Heart right ventricle (tissue), 16 donors: ENCODE data around the gene TSPAN6. TPM values are rescaled to one million over a fixed set of nuclear protein-coding genes. Genes with fewer than 3 reads are reported as not detected.

ENCODE experiments used
- ATAC-seq, 8 donors: fragments of 200-7000 bp; cut with Tn5 transposase; one replicate each; pipeline ENCODE4 v1.9.1; 2020; ENCODE audit warnings: mild to moderate bottlenecking in 8 of 8, moderate library complexity in 8 of 8, moderate number of reproducible peaks in 1 of 8
- DNase-seq, 2 donors: peaks; one replicate each; pipeline ENCODE4 v3.0.0-alpha.2; 2020
- H3K27ac ChIP-seq, 10 donors: fragments of 200-600 bp; sonication (generic) in 2 of 10; one replicate each; pipeline versions ENCODE4 v1.5.0 to v1.8.0; 2020 to 2022; ENCODE audit warnings: mild to moderate bottlenecking in 3 of 10
- H3K27me3 ChIP-seq, 7 donors: fragments of 200-600 bp; one replicate each; pipeline ENCODE4 v1.8.0; 2021 to 2022; ENCODE audit warnings: mild to moderate bottlenecking in 2 of 7
- H3K36me3 ChIP-seq, 9 donors: fragments of 200-600 bp; sonication (generic) in 1 of 9; one replicate each; pipeline versions ENCODE4 v1.5.0 to v1.8.0; 2020 to 2022; ENCODE audit warnings: mild to moderate bottlenecking in 2 of 9
- H3K4me1 ChIP-seq, 9 donors: fragments of 200-600 bp; sonication (generic) in 1 of 9; one replicate each; pipeline versions ENCODE4 v1.5.0 to v1.8.0; 2020 to 2022; ENCODE audit warnings: mild to moderate bottlenecking in 4 of 9
- H3K4me3 ChIP-seq, 10 donors: fragments of 200-600 bp; sonication (generic) in 2 of 10; one replicate each; pipeline versions ENCODE4 v1.5.0 to v1.8.0; 2020 to 2022; ENCODE audit warnings: mild to moderate bottlenecking in 7 of 10, moderate library complexity in 2 of 10
- H3K9me3 ChIP-seq, 11 donors: fragments of 200-600 bp in 10 of 11; sonication (generic) in 2 of 11; one replicate each; pipeline versions ENCODE4 v1.5.0 to v1.8.0; 2013 to 2022; ENCODE audit warnings: mild to moderate bottlenecking in 2 of 11, control low read depth in 1 of 11, moderate library complexity in 1 of 11
- CTCF ChIP-seq, 9 donors: fragments of 200-600 bp; sonication (generic) in 2 of 9; IDR thresholded peaks; one replicate each; pipeline versions ENCODE4 v1.5.0 to v1.8.0; 2021 to 2022; ENCODE audit warnings: antibody characterized with exemption in 9 of 9, mild to moderate bottlenecking in 5 of 9, moderate library complexity in 1 of 9
- WGBS, 2 donors: extraction: QIAGEN DNeasy Blood & Tissue Kit; methylation state at CpG; one replicate each; pipeline ENCODE4 v1.1.7; 2013; ENCODE audit warnings: inconsistent platforms in 1 of 2; 5-methylcytosine and 5-hydroxymethylcytosine counted together
- intact Hi-C, 10 donors: fragments of 100-400 bp; cut with DNase I; formaldehyde crosslinking; loops; one replicate each; pipeline versions ENCODE4 v1.11.1 to v1.14.2; 2022
- polyA plus RNA-seq, 2 donors: library from polyadenylated mRNA; stranded (reverse); fragments of 200-250 nt; gene quantifications; one replicate each; pipeline ENCODE4 v1.2.3, GENCODE V29; 2013
- total RNA-seq, 10 donors: library from RNA; stranded (reverse); fragmentation: NEBNext Ultra II Directional in 3 of 10; extraction: Animal tissue kit (Norgen Biotek cat#: 25700) in 3 of 10; gene quantifications; one replicate each; pipeline versions ENCODE4 v1.2.1 to v1.2.4, GENCODE V29; 2021 to 2023
- donor health status: Arrhythmogenic right ventricular cardiomyopathy.
- donor health status: ischemic (EF 13 %, LVEDD 7.1; RV severe dilation, severe dysfunction).
- donor health status: healthy with polysubstance abuse.
- donor health status: DM: no; HTN: yes; CAD: no.
- donor health status: DM: no; HTN: no; CAD: no.
- donor health status: ischemic (EF 25% LVEDD 6.9; RV normal size, moderate dysfunction).
- donor health status: ischemic (EF 25% LVEDD 5.7; RV mildly dilated, moderate dysfunction).
- donor health status: healthy.
- donor health status: DM: yes; HTN: yes; CAD: no.
- donor health status: Ischemic cardiomyopathy.
- donor health status: ischemic (EF 35%, LVEDD 5.7; RV mildly dilated, moderate dysfunction).
- donor health status: nonischemic (EF 11% LVEDD 7.7; RV severe dilation, severe dysfunction).
- donor health status: DM: yes; HTN: yes; CAD: no.
- donor health status: PGD.
- donor health status: ischemic (EF 29% LVEDD 5.4; RV normal size, mild dysfunction).
- donor health status: nonischemic (EF 23%, LVEDD 6.1; RV moderate dilation, normal function).

The TSPAN6 gene
- total and polyA plus RNA-seq, 12 donors: 3.0 to 8.6 (median 5.5) TPM

GRCh38 chrX:100600340-100600739 is 36.3 kb downstream of the TSPAN6 start:
- no peaks in the 10 kb centered on the region for H3K9me3 ChIP-seq
- no peaks in the 10 kb centered on the region for H3K4me1 ChIP-seq
- DNase-seq (no peak), ATAC-seq (no peak)
- intact Hi-C loops: no loop called here
- no peak overlapping the region for H3K27ac ChIP-seq
- no peak for TF ChIP-seq CTCF (IDR thresholded peaks at IDR 0.05)
- H3K36me3 ChIP-seq: no peaks in the 10 kb centered on the region
- no peak overlapping the region for H3K4me3 ChIP-seq
- peaks cover 0 to 60% (median 0%) of the 10 kb centered on the region in 7 donors for H3K27me3 ChIP-seq

GRCh38 chrX:100599456-100599855 is 37.1 kb downstream of the TSPAN6 start:
- ATAC-seq (no peak), DNase-seq (no peak)
- Histone ChIP-seq H3K9me3 (no peaks in the 10 kb centered on the region), H3K27me3 (peaks cover 0 to 61% (median 0%) of the 10 kb centered on the region in 7 donors), H3K36me3 (no peaks in the 10 kb centered on the region), H3K4me1 (no peaks in the 10 kb centered on the region), H3K4me3 (no peak overlapping the region), H3K27ac (no peak overlapping the region)
- no peak for TF ChIP-seq CTCF (IDR thresholded peaks at IDR 0.05)
- 92 to 97% methylated on average over 9 of the region's 9 CpGs for WGBS, 2 donors
- intact Hi-C loops: loop anchor here in 1 of 10 donors (10.0 kb wide), 1 partner anchor 155 kb away; no protein-coding TSS in a partner anchor

- Histone ChIP-seq H3K9me3 (no peaks in the 10 kb centered on the region), H3K27me3 (peaks cover 0 to 70% (median 0%) of the 10 kb centered on the region in 7 donors), H3K27ac (no peak overlapping the region), H3K4me1 (no peaks in the 10 kb centered on the region), H3K36me3 (no peaks in the 10 kb centered on the region), H3K4me3 (no peak overlapping the region)
- intact Hi-C loops: loop anchor here in 1 of 10 donors (10.0 kb wide), 1 partner anchor 152 kb away; no protein-coding TSS in a partner anchor
- no peak for DNase-seq
- no peak for TF ChIP-seq CTCF (IDR thresholded peaks at IDR 0.05)
- no peak for ATAC-seq
- WGBS, 2 donors: 50 to 53% methylated on average over 2 of the region's 2 CpGs
Measured at GRCh38 chrX:100596601-100597000, 40.0 kb downstream of the TSPAN6 start.

GRCh38 chrX:100593581-100593980 is 43.0 kb downstream of the TSPAN6 start:
- no peaks in the 10 kb centered on the region for H3K4me1 ChIP-seq
- no peak overlapping the region for H3K27ac ChIP-seq
- no peak for TF ChIP-seq CTCF (IDR thresholded peaks at IDR 0.05)
- WGBS, 2 donors: 0 to 8% methylated on average over 2 of the region's 2 CpGs
- H3K9me3 ChIP-seq: no peaks in the 10 kb centered on the region
- DNase-seq (no peak), ATAC-seq (no peak)
- no peak overlapping the region for H3K4me3 ChIP-seq
- intact Hi-C loops: loop anchor here in 1 of 10 donors (10.0 kb wide), 1 partner anchor 149 kb away; no protein-coding TSS in a partner anchor
- no peaks in the 10 kb centered on the region for H3K36me3 ChIP-seq
- H3K27me3 ChIP-seq: peaks cover 0 to 86% (median 0%) of the 10 kb centered on the region in 7 donors
